BLaER1 (cell line): ENCODE data around the gene RAET1E.
"Not testable (repeated sequence)": the region's sequence is repeated elsewhere in the genome, so short reads cannot be mapped to it uniquely, and the experiment has no call there.

ENCODE experiments used
- H3K27ac ChIP-seq: shearing (Covaris generic); formaldehyde crosslinking; 2 replicates; pipeline ENCODE4 v1.8.1; 2022
- H3K27me3 ChIP-seq: shearing (Covaris generic); formaldehyde crosslinking; 2 replicates; pipeline ENCODE4 v1.8.1; 2022
- H3K36me3 ChIP-seq: shearing (Covaris generic); formaldehyde crosslinking; 2 replicates; pipeline ENCODE4 v1.8.1; 2022
- H3K4me1 ChIP-seq: shearing (Covaris generic); formaldehyde crosslinking; 2 replicates; pipeline ENCODE4 v1.8.1; 2022
- H3K4me2 ChIP-seq: shearing (Covaris generic); formaldehyde crosslinking; 2 replicates; pipeline ENCODE4 v1.8.1; 2022
- H3K4me3 ChIP-seq: shearing (Covaris generic); formaldehyde crosslinking; 2 replicates; pipeline ENCODE4 v1.8.1; 2022
- H3K9ac ChIP-seq: shearing (Covaris generic); formaldehyde crosslinking; 2 replicates; pipeline ENCODE4 v1.8.1; 2022
- H3K9me3 ChIP-seq: shearing (Covaris generic); formaldehyde crosslinking; 2 replicates; pipeline ENCODE4 v1.8.1; 2022
- H4K20me1 ChIP-seq: shearing (Covaris generic); formaldehyde crosslinking; 2 replicates; pipeline ENCODE4 v1.8.1; 2022
- Cebpa-rat ChIP-seq: shearing (Covaris generic); IDR thresholded peaks from 2 replicates; pipeline ENCODE4 v1.8.1; 2022

RAET1E gene

GRCh38 chr6:149939356-149939648 is 41.4 kb upstream of the RAET1E start:
- Histone ChIP-seq H3K27me3 (peaks cover 97% of the 10 kb centered on the region), H3K27ac (no peak overlapping the region), H3K9ac (no peak overlapping the region), H4K20me1 (peaks cover 71% of the 10 kb centered on the region), H3K4me2 (no peak overlapping the region), H3K9me3 (0 out of 2 replicates have a peak, but pooled peaks cover 5% of the 10 kb centered on the region), H3K4me1 (peaks cover 20% of the 10 kb centered on the region), H3K4me3 (no peak overlapping the region), H3K36me3 (no peaks in the 10 kb centered on the region)
- no peak for TF ChIP-seq Cebpa-rat

GRCh38 chr6:149938571-149939355 is 40.9 kb upstream of the RAET1E start:
- Histone ChIP-seq H3K4me3 (peak overlapping the region; percentile 44), H3K9ac (no peak overlapping the region), H3K4me1 (peaks cover 20% of the 10 kb centered on the region), H3K9me3 (0 out of 2 replicates have a peak, but pooled peaks cover 5% of the 10 kb centered on the region), H3K36me3 (no peaks in the 10 kb centered on the region), H4K20me1 (peaks cover 71% of the 10 kb centered on the region), H3K27me3 (peaks cover 95% of the 10 kb centered on the region), H3K4me2 (peak overlapping the region; percentile 59), H3K27ac (no peak overlapping the region)
- no peak for TF ChIP-seq Cebpa-rat

- Histone ChIP-seq H3K4me1 (peaks cover 20% of the 10 kb centered on the region), H3K4me3 (peak overlapping the region; percentile 44), H4K20me1 (peaks cover 71% of the 10 kb centered on the region), H3K27me3 (peaks cover 95% of the 10 kb centered on the region), H3K4me2 (peak overlapping the region; percentile 59)
- not testable (repeated sequence) for H3K9me3 ChIP-seq, H3K9ac ChIP-seq, H3K36me3 ChIP-seq, H3K27ac ChIP-seq
Measured at GRCh38 chr6:149938013-149938570, 40.2 kb upstream of the RAET1E start.

GRCh38 chr6:149936743-149937142 is 38.8 kb upstream of the RAET1E start:
- Histone ChIP-seq H3K27me3 (peaks cover 83% of the 10 kb centered on the region), H3K9ac (no peak overlapping the region), H4K20me1 (peaks cover 60% of the 10 kb centered on the region), H3K4me1 (peaks cover 16% of the 10 kb centered on the region), H3K4me3 (no peak overlapping the region), H3K36me3 (no peaks in the 10 kb centered on the region), H3K9me3 (0 out of 2 replicates have a peak, but pooled peaks cover 5% of the 10 kb centered on the region), H3K4me2 (no peak overlapping the region), H3K27ac (no peak overlapping the region)
- TF ChIP-seq Cebpa-rat = no peak

GRCh38 chr6:149935668-149936067 is 37.8 kb upstream of the RAET1E start:
- peaks cover 9% of the 10 kb centered on the region for H3K4me1 ChIP-seq
- H3K27me3 ChIP-seq = peaks cover 81% of the 10 kb centered on the region
- no peak overlapping the region for H3K27ac ChIP-seq
- H3K4me2 ChIP-seq = no peak overlapping the region
- 0 out of 2 replicates have a peak, but pooled peaks cover 3% of the 10 kb centered on the region for H3K9me3 ChIP-seq
- no peaks in the 10 kb centered on the region for H3K36me3 ChIP-seq
- H3K9ac ChIP-seq = no peak overlapping the region
- H3K4me3 ChIP-seq = no peak overlapping the region
- TF ChIP-seq Cebpa-rat = no peak
- peaks cover 50% of the 10 kb centered on the region for H4K20me1 ChIP-seq

- Histone ChIP-seq H3K9ac (no peak overlapping the region), H3K27me3 (peaks cover 81% of the 10 kb centered on the region)
Measured at GRCh38 chr6:149935246-149935645, 37.3 kb upstream of the RAET1E start.

GRCh38 chr6:149934249-149935156 is 36.6 kb upstream of the RAET1E start:
- Histone ChIP-seq H3K4me2 (no peak overlapping the region), H3K27me3 (peaks cover 81% of the 10 kb centered on the region)

More at GRCh38 chr6:149935246-149935645, 37.3 kb upstream of the RAET1E start:
- Histone ChIP-seq H3K9me3 (no peaks in the 10 kb centered on the region), H3K4me2 (no peak overlapping the region), H3K4me3 (no peak overlapping the region), H3K27ac (no peak overlapping the region), H3K4me1 (peaks cover 9% of the 10 kb centered on the region), H3K36me3 (no peaks in the 10 kb centered on the region), H4K20me1 (peaks cover 46% of the 10 kb centered on the region)
- no peak for TF ChIP-seq Cebpa-rat

GRCh38 chr6:149933461-149933860 is 35.5 kb upstream of the RAET1E start:
- TF ChIP-seq Cebpa-rat = no peak
- Histone ChIP-seq H3K27ac (no peak overlapping the region), H3K4me1 (peaks cover 3% of the 10 kb centered on the region), H3K27me3 (peaks cover 81% of the 10 kb centered on the region), H3K4me2 (no peak overlapping the region), H3K36me3 (no peaks in the 10 kb centered on the region), H3K9me3 (no peaks in the 10 kb centered on the region), H3K4me3 (no peak overlapping the region), H4K20me1 (peaks cover 28% of the 10 kb centered on the region), H3K9ac (no peak overlapping the region)

More at GRCh38 chr6:149934249-149935156, 36.6 kb upstream of the RAET1E start:
- no peak overlapping the region for H3K27ac ChIP-seq
- no peak overlapping the region for H3K4me3 ChIP-seq
- no peak overlapping the region for H3K9ac ChIP-seq
- TF ChIP-seq Cebpa-rat = no peak
- peaks cover 9% of the 10 kb centered on the region for H3K4me1 ChIP-seq
- H3K9me3 ChIP-seq = no peaks in the 10 kb centered on the region
- peaks cover 38% of the 10 kb centered on the region for H4K20me1 ChIP-seq
- no peaks in the 10 kb centered on the region for H3K36me3 ChIP-seq

- no peak overlapping the region for H3K4me2 ChIP-seq
- TF ChIP-seq Cebpa-rat = no peak
- H3K27me3 ChIP-seq = peaks cover 79% of the 10 kb centered on the region
- no peaks in the 10 kb centered on the region for H3K36me3 ChIP-seq
- no peak overlapping the region for H3K9ac ChIP-seq
- H3K9me3 ChIP-seq = no peaks in the 10 kb centered on the region
- H3K4me1 ChIP-seq = no peaks in the 10 kb centered on the region
- H3K4me3 ChIP-seq = no peak overlapping the region
- peaks cover 24% of the 10 kb centered on the region for H4K20me1 ChIP-seq
- no peak overlapping the region for H3K27ac ChIP-seq
Measured at GRCh38 chr6:149933036-149933435, 35.1 kb upstream of the RAET1E start.

GRCh38 chr6:149931501-149931900 is 33.6 kb upstream of the RAET1E start:
- no peak for TF ChIP-seq Cebpa-rat
- Histone ChIP-seq H3K9ac (no peak overlapping the region), H3K9me3 (peaks cover 3% of the 10 kb centered on the region; the same call in 1 of the 2 replicates), H3K4me1 (no peaks in the 10 kb centered on the region), H3K27ac (no peak overlapping the region), H4K20me1 (peaks cover 13% of the 10 kb centered on the region; the same call in 1 of the 2 replicates), H3K27me3 (peaks cover 77% of the 10 kb centered on the region), H3K36me3 (no peaks in the 10 kb centered on the region), H3K4me2 (no peak overlapping the region), H3K4me3 (no peak overlapping the region)
